ENCODE results near the gene GRM6.

The GRM6 gene

GRCh38 chr5:178984145-178985072 lies 10.7 kb downstream of the GRM6 start:
- no peak for DNase-seq (ENCODE audit: low read depth in 2 of 2)

GRCh38 chr5:178983728-178984127 lies 11.4 kb downstream of the GRM6 start:
- no peak for DNase-seq (ENCODE audit: low read depth in 2 of 2)

GRCh38 chr5:178982941-178983340 lies 12.2 kb downstream of the GRM6 start:
- DNase-seq (ENCODE audit: low read depth in 2 of 2), result no peak

- no peak for DNase-seq (ENCODE audit: low read depth in 2 of 2)
Measured at GRCh38 chr5:178981381-178981780, 13.7 kb downstream of the GRM6 start.

GRCh38 chr5:178965465-178966055 lies 29.6 kb downstream of the GRM6 start:
- DNase-seq (ENCODE audit: low read depth in 2 of 2), result no peak

GRCh38 chr5:178941361-178941760 lies 53.8 kb downstream of the GRM6 start:
- no peak for DNase-seq (ENCODE audit: low read depth in 2 of 2)

- no peak for DNase-seq (ENCODE audit: low read depth in 2 of 2)
Measured at GRCh38 chr5:178940569-178941360, 54.4 kb downstream of the GRM6 start, which contains the start of gene ZNF454. Gene ZNF454, plus strand, starts transcription at chr5:178941198. Its CDS starts 1,594 bp downstream, at chr5:178942792.

GRCh38 chr5:178931846-178932760 lies 63.0 kb downstream of the GRM6 start:
- DNase-seq (ENCODE audit: low read depth in 2 of 2), result no peak
